GM19468 (cell line): ENCODE measurements around the gene KRT33B.
A peak's percentile ranks its signal among the peaks of the same experiment; 100 is the strongest.
"Not testable (repeated sequence)": the region's sequence is repeated elsewhere in the genome, so short reads cannot be mapped to it uniquely, and the experiment has no call there.

Experiments used
- ATAC-seq: cut with Tn5 transposase; IDR thresholded peaks from one replicate; pipeline ENCODE4 v1.9.1; 2021; ENCODE audit warnings: mild to moderate bottlenecking, moderate library complexity, moderate number of reproducible peaks; ENCODE audit not compliant: unreplicated experiment; ENCODE audit errors: extremely low read depth

Gene KRT33B

GRCh38 chr17:41351177-41351576, 18.4 kb downstream of the KRT33B start:
- no peak for ATAC-seq

GRCh38 chr17:41350381-41350878, 19.2 kb downstream of the KRT33B start, which contains the start of gene KRT33A:
KRT33A (minus strand) TSS chr17:41350828; CDS start chr17:41350767, 61 bp downstream.
- ATAC-seq: not testable (repeated sequence)

- ATAC-seq: no peak
Observed at GRCh38 chr17:41347869-41348760, 21.5 kb downstream of the KRT33B start.

GRCh38 chr17:41346421-41346820, 23.2 kb downstream of the KRT33B start:
- ATAC-seq: not testable (repeated sequence)

- no peak for ATAC-seq
Observed at GRCh38 chr17:41345992-41346391, 23.6 kb downstream of the KRT33B start.

- no peak for ATAC-seq
Observed at GRCh38 chr17:41343029-41343428, 26.6 kb downstream of the KRT33B start.

- ATAC-seq: peak; percentile 19
Observed at GRCh38 chr17:41340934-41341861, 28.4 kb downstream of the KRT33B start.

GRCh38 chr17:41340494-41340893, 29.1 kb downstream of the KRT33B start:
- no peak for ATAC-seq

- no peak for ATAC-seq
Observed at GRCh38 chr17:41339571-41340172, 29.9 kb downstream of the KRT33B start.

GRCh38 chr17:41338961-41339485, 30.6 kb downstream of the KRT33B start:
- no peak for ATAC-seq

- ATAC-seq: no peak
Observed at GRCh38 chr17:41335747-41336146, 33.9 kb downstream of the KRT33B start.

- ATAC-seq: no peak
Observed at GRCh38 chr17:41334385-41335305, 35.0 kb downstream of the KRT33B start.

GRCh38 chr17:41333836-41334235, 35.8 kb downstream of the KRT33B start:
- no peak for ATAC-seq

GRCh38 chr17:41333098-41333497, 36.5 kb downstream of the KRT33B start:
- ATAC-seq: no peak

- ATAC-seq: no peak
Observed at GRCh38 chr17:41332239-41332638, 37.4 kb downstream of the KRT33B start.

GRCh38 chr17:41331606-41332005, 38.0 kb downstream of the KRT33B start:
- ATAC-seq: no peak

GRCh38 chr17:41329279-41329948, 40.2 kb downstream of the KRT33B start:
- no peak for ATAC-seq

GRCh38 chr17:41328207-41328606, 41.4 kb downstream of the KRT33B start:
- no peak for ATAC-seq
